ENCODE data around the gene MSRB1. TPM values are rescaled to one million over a fixed set of nuclear protein-coding genes. Genes with fewer than 3 reads are reported as not detected.
A peak's percentile ranks its signal among the peaks of the same experiment; 100 is the strongest.

The MSRB1 gene
- total and polyA plus RNA-seq, 9 of the 15 experiments (the other 6 are each of a cell fraction or from before 2014, with no cell fraction given): 5.4 to 33.7 (median 25.7) TPM

GRCh38 chr16:1902547-1903219, 40.3 kb downstream of the MSRB1 start:
- WGBS (ENCODE audit: insufficient coverage, low coverage, missing lambda C conversion rate): 11% methylated on average over 19 of the region's 20 CpGs
- ChIA-PET CTCF (ENCODE audit: low intra/inter-chr PET ratio) (no interaction called here), POLR2A (interaction anchor here (0.7 kb wide), 1 partner anchor 18 kb away, joined by 3 read pairs; no protein-coding TSS in a partner anchor)
- H3K9me3 ChIP-seq (replicated peaks; ENCODE audit: control insufficient read depth, insufficient read depth, low read depth, low read length): no peaks in the 10 kb centered on the region
- peak overlapping the region in 1 of 2 experiments; percentile 26; a peak in 1 of 4 replicates for H3K9ac ChIP-seq (ENCODE audit: insufficient read depth in 1 of 2, low read depth in 2 of 2, low read length in 2 of 2)
- no peak overlapping the region for H2AFZ ChIP-seq (ENCODE audit: low read depth, low read length)
- TF ChIP-seq XRCC4 (IDR thresholded peaks at IDR 0.05; ENCODE audit: extremely low read depth, insufficient read depth, insufficient read length): no peak
- TF ChIP-seq, protein P1, sequence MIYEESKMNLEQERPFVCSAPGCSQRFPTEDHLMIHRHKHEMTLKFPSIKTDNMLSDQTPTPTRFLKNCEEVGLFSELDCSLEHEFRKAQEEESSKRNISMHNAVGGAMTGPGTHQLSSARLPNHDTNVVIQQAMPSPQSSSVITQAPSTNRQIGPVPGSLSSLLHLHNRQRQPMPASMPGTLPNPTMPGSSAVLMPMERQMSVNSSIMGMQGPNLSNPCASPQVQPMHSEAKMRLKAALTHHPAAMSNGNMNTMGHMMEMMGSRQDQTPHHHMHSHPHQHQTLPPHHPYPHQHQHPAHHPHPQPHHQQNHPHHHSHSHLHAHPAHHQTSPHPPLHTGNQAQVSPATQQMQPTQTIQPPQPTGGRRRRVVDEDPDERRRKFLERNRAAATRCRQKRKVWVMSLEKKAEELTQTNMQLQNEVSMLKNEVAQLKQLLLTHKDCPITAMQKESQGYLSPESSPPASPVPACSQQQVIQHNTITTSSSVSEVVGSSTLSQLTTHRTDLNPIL (CRISPR knock-in tag; IDR thresholded peaks at IDR 0.05): no peak
- TF ChIP-seq MLLT1 (IDR thresholded peaks at IDR 0.05): no peak
- TF ChIP-seq, protein P2, sequence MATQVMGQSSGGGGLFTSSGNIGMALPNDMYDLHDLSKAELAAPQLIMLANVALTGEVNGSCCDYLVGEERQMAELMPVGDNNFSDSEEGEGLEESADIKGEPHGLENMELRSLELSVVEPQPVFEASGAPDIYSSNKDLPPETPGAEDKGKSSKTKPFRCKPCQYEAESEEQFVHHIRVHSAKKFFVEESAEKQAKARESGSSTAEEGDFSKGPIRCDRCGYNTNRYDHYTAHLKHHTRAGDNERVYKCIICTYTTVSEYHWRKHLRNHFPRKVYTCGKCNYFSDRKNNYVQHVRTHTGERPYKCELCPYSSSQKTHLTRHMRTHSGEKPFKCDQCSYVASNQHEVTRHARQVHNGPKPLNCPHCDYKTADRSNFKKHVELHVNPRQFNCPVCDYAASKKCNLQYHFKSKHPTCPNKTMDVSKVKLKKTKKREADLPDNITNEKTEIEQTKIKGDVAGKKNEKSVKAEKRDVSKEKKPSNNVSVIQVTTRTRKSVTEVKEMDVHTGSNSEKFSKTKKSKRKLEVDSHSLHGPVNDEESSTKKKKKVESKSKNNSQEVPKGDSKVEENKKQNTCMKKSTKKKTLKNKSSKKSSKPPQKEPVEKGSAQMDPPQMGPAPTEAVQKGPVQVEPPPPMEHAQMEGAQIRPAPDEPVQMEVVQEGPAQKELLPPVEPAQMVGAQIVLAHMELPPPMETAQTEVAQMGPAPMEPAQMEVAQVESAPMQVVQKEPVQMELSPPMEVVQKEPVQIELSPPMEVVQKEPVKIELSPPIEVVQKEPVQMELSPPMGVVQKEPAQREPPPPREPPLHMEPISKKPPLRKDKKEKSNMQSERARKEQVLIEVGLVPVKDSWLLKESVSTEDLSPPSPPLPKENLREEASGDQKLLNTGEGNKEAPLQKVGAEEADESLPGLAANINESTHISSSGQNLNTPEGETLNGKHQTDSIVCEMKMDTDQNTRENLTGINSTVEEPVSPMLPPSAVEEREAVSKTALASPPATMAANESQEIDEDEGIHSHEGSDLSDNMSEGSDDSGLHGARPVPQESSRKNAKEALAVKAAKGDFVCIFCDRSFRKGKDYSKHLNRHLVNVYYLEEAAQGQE (IDR thresholded peaks at IDR 0.05; ENCODE audit: borderline replicate concordance): no peak
- TF ChIP-seq, protein P2 (CRISPR knock-in tag; IDR thresholded peaks at IDR 0.05; ENCODE audit: low read depth): no peak
- no peak for TF ChIP-seq POLR2G (IDR thresholded peaks at IDR 0.05; ENCODE audit: low read depth, low read length)
- no peak for TF ChIP-seq PYGO2 (tag; IDR thresholded peaks at IDR 0.05)
- TF ChIP-seq SMAD1 (IDR thresholded peaks at IDR 0.05; ENCODE audit: low read depth, low read length, partially characterized antibody): no peak
- no peak for TF ChIP-seq STAG1 (CRISPR knock-in tag; IDR thresholded peaks at IDR 0.05; ENCODE audit: borderline replicate concordance)
- TF ChIP-seq SMAD2 (IDR thresholded peaks at IDR 0.05; ENCODE audit: low read depth, low read length): no peak
- no peak for TF ChIP-seq MCM5 (IDR thresholded peaks at IDR 0.05; ENCODE audit: low read depth)
- H4K20me1 ChIP-seq (replicated peaks; ENCODE audit: control insufficient read depth, insufficient read depth, low read length): 0 out of 2 replicates have a peak, but pooled peaks cover 8% of the 10 kb centered on the region
- H3K4me3 ChIP-seq: no peak overlapping the region
- no peaks in the 10 kb centered on the region for H3K9me1 ChIP-seq (ENCODE audit: control insufficient read depth, insufficient read depth, low read length)
- no peak overlapping the region for H3K4me2 ChIP-seq (ENCODE audit: insufficient read depth, low read length)
- intact Hi-C loops (cut with micrococcal nuclease): no loop called here
- peaks cover 0 to 32% of the 10 kb centered on the region in 2 experiments; a peak in 2 of 5 replicates for H3K4me1 ChIP-seq (replicated peaks in 1 of 2; ENCODE audit: control insufficient read depth in 2 of 2, insufficient read depth in 2 of 2, low read length in 2 of 2)
- BruUV-seq (replicated peaks): no TSS peak
- H3K36me3 ChIP-seq (ENCODE audit: control insufficient read depth, insufficient read depth, low read length): no peaks in the 10 kb centered on the region
- H3K79me2 ChIP-seq (ENCODE audit: control insufficient read depth, insufficient read depth, low read length): no peaks in the 10 kb centered on the region
- DNase-seq (ENCODE audit: extremely low read depth in 1 of 4, low spot score in 3 of 4) (no peak), FAIRE-seq (no peak), ATAC-seq (no peak)
- H3K27ac ChIP-seq (ENCODE audit: extremely low read depth, low read depth, low read length): no peak overlapping the region
- in situ Hi-C loops (cut with MboI): no loop called here
- H3K27me3 ChIP-seq (ENCODE audit: control insufficient read depth in 2 of 2, insufficient read depth in 2 of 2, low read length in 2 of 2): peaks cover 43 to 79% of the 10 kb centered on the region in 2 experiments
